OCI-LY7 (cell line): ENCODE measurements around the gene SH3PXD2A. TPM values are rescaled to one million over a fixed set of nuclear protein-coding genes. Genes with fewer than 3 reads are reported as not detected.
A peak's percentile ranks its signal among the peaks of the same experiment; 100 is the strongest.

Experiments used
- BruUV-seq: library from RNA; stranded (reverse); fragments of 400-500 nt; replicated peaks from 2 replicates; lab custom pipeline; 2021; lab: Mats Ljungman, UMichigan
- CTCF ChIA-PET: fragments of 300-600 bp; sonication (Branson Sonifier 250); formaldehyde crosslinking; loops from one replicate; lab custom pipeline; 2022; ENCODE audit warnings: antibody characterized with exemption; ENCODE audit not compliant: unreplicated experiment; lab: Charles Lee
- POLR2A ChIA-PET: fragments of 300-600 bp; sonication (Branson Sonifier 250); formaldehyde crosslinking; loops from one replicate; lab custom pipeline; 2022; ENCODE audit warnings: antibody characterized with exemption; lab: Charles Lee
- DNase-seq: peaks from one replicate; pipeline ENCODE4 v3.0.0-alpha.2; 2015; ENCODE audit warnings: low spot score
- H2AFZ ChIP-seq: fragments of 200-600 bp; sonication (generic), shearing (Covaris generic); 2 replicates; pipeline ENCODE4 v1.6.1; 2014; ENCODE audit warnings: mild to moderate bottlenecking, antibody characterized with exemption, low read length, moderate library complexity
- H3K27ac ChIP-seq: fragments of 200-600 bp; sonication (generic); 2 replicates; pipeline ENCODE4 v1.5.1; 2014; ENCODE audit warnings: mixed run types, low read depth, mild to moderate bottlenecking, moderate library complexity, low read length, inconsistent platforms; ENCODE audit not compliant: poor library complexity, severe bottlenecking
- H3K36me3 ChIP-seq: fragments of 200-600 bp; sonication (generic); 2 replicates; pipeline ENCODE4 v1.6.1; 2014; ENCODE audit warnings: mild to moderate bottlenecking, antibody characterized with exemption, low read length, moderate library complexity, mixed read lengths; ENCODE audit not compliant: insufficient read depth
- H3K4me1 ChIP-seq: fragments of 200-600 bp; sonication (generic); 2 replicates; pipeline ENCODE4 v1.5.1; 2014; ENCODE audit warnings: mild to moderate bottlenecking, low read length; ENCODE audit not compliant: insufficient read depth, poor library complexity, severe bottlenecking
- H3K4me2 ChIP-seq: fragments of 200-600 bp; sonication (generic); 2 replicates; pipeline ENCODE4 v1.6.1; 2014; ENCODE audit warnings: mild to moderate bottlenecking, low read length
- H3K4me3 ChIP-seq: fragments of 200-600 bp; sonication (generic); 2 replicates; pipeline ENCODE4 v1.5.1; 2014; ENCODE audit warnings: mild to moderate bottlenecking, low read depth, low read length; ENCODE audit not compliant: poor library complexity, severe bottlenecking
- H3K79me2 ChIP-seq: fragments of 200-600 bp; sonication (generic); 2 replicates; pipeline ENCODE4 v1.6.1; 2016; ENCODE audit warnings: low read depth, mild to moderate bottlenecking, low read length, moderate library complexity, mixed read lengths; ENCODE audit not compliant: insufficient read depth
- H3K9me2 ChIP-seq: fragments of 200-600 bp; sonication (generic); 2 replicates; pipeline ENCODE4 v1.6.1; 2016; ENCODE audit warnings: mild to moderate bottlenecking, low read length, mixed read lengths; ENCODE audit not compliant: insufficient read depth
- H3K9me3 ChIP-seq: fragments of 200-600 bp; sonication (generic); 2 replicates; pipeline ENCODE4 v1.6.1; 2014; ENCODE audit warnings: mild to moderate bottlenecking, mixed run types, low read length, mixed read lengths
- H4K20me1 ChIP-seq: fragments of 200-600 bp; sonication (generic); 2 replicates; pipeline ENCODE4 v1.6.1; 2014; ENCODE audit warnings: mild to moderate bottlenecking, antibody characterized with exemption, low read length, moderate library complexity, mixed read lengths; ENCODE audit not compliant: insufficient read depth
- EZH2phosphoT487 ChIP-seq: fragments of 200-600 bp; sonication (generic); IDR thresholded peaks from 2 replicates; pipeline ENCODE4 v1.6.1; 2018; ENCODE audit warnings: low read depth, borderline replicate concordance, mild to moderate bottlenecking, mixed run types, antibody characterized with exemption, low read length, moderate library complexity, mixed read lengths
- intact Hi-C: fragments of 100-400 bp; cut with micrococcal nuclease; formaldehyde crosslinking; loops from one replicate; pipeline ENCODE4 v1.10.0; 2022; ENCODE audit not compliant: unreplicated experiment
- total RNA-seq, 2 experiments: library from RNA; depleted of rRNA in 1 of 2; stranded (reverse); fragments of >200 nt in 1 of 2; shearing (Covaris generic) in 1 of 2; gene quantifications; 2 replicates each; pipeline ENCODE4 v1.2.3, GENCODE V29; 2014 to 2022
- TF ChIP-seq, protein P1 (sequence below): fragments of 200-600 bp; sonication (generic); conservative IDR thresholded peaks from 2 replicates; pipeline ENCODE4 v1.5.1; 2014; ENCODE audit warnings: mild to moderate bottlenecking, antibody characterized with exemption, low read length, moderate library complexity, mixed read lengths

SH3PXD2A gene
- total RNA-seq, 2 experiments from 2014 or later: 0.85 to 5.9 TPM

DNA sequence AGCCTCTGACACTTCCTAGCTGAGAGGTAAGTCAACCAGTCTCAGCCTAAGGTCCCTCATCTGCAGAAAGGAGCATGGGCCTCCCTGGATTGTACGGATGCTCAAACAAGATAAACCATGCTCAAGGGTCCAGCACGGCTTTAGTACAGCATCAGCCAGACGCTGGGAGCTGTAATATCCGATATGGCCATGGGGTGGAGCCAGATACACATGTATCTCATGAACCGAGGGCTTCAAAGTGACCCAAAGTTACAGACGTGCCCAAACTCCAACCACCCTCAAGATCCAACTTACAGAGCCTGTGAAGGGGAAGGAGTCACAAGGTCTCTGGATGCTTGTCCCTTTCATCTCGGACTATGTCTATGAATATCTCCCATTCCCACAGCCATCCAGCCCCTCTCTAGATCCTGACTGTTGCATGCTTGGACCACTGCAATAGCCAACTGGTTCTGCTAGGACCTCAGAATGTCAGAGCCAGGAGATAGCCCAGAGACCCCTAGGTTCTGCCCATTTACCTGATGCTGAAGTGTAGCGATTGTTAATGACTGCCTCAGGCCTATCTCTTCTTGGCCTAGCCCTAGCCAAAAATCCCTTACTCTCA lies 142.4 kb downstream of the SH3PXD2A start:
- POLR2A ChIA-PET: interaction anchor here (0.8 to 1.4 kb wide), 2 partner anchors 13 to 70 kb away, joined by 3 read pairs; no protein-coding TSS in a partner anchor
- Histone ChIP-seq H3K36me3 (no peaks in the 10 kb centered on the region), H3K79me2 (no peaks in the 10 kb centered on the region), H2AFZ (no peak overlapping the region), H4K20me1 (no peaks in the 10 kb centered on the region), H3K4me1 (no peaks in the 10 kb centered on the region), H3K27ac (no peak overlapping the region), H3K4me2 (no peak overlapping the region), H3K4me3 (no peak overlapping the region), H3K9me3 (no peaks in the 10 kb centered on the region), H3K9me2 (no peaks in the 10 kb centered on the region)
- CTCF ChIA-PET: interaction anchor here (0.5 to 1.0 kb wide), 4 partner anchors 21 to 610 kb away, joined by 3 to 4 read pairs (median 3); no protein-coding TSS in a partner anchor
- TF ChIP-seq, protein P1, sequence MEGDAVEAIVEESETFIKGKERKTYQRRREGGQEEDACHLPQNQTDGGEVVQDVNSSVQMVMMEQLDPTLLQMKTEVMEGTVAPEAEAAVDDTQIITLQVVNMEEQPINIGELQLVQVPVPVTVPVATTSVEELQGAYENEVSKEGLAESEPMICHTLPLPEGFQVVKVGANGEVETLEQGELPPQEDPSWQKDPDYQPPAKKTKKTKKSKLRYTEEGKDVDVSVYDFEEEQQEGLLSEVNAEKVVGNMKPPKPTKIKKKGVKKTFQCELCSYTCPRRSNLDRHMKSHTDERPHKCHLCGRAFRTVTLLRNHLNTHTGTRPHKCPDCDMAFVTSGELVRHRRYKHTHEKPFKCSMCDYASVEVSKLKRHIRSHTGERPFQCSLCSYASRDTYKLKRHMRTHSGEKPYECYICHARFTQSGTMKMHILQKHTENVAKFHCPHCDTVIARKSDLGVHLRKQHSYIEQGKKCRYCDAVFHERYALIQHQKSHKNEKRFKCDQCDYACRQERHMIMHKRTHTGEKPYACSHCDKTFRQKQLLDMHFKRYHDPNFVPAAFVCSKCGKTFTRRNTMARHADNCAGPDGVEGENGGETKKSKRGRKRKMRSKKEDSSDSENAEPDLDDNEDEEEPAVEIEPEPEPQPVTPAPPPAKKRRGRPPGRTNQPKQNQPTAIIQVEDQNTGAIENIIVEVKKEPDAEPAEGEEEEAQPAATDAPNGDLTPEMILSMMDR: peak; percentile 96
- TF ChIP-seq EZH2phosphoT487: no peak
- no TSS peak for BruUV-seq
- peak; percentile 81 for DNase-seq
- intact Hi-C loops: loop anchor here (1.0 to 5.0 kb wide), 4 partner anchors 59 to 409 kb away; partner anchors contain the start of gene SFR1

DNA sequence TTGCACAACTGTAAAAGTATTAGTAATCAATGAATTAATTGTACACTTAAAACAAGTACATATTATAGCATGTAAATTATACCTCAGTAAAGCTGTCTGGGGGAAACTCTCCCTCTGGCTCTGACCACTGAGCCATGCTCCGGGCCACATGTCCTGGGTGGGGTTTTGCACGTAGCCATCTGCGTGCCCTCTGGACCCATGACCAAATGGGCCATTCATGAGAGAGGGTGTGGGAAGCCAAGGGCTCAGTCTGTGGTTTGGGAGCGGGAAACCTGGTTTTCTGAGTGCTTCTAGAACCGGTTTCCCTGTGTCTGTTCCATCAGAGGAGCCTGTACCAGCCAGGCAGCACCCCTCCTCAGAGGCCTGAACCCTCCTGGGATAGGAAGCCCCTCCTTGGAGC lies 143.2 kb downstream of the SH3PXD2A start:
- no peaks in the 10 kb centered on the region for H4K20me1 ChIP-seq
- H3K4me2 ChIP-seq: no peak overlapping the region
- no peaks in the 10 kb centered on the region for H3K4me1 ChIP-seq
- no peaks in the 10 kb centered on the region for H3K9me3 ChIP-seq
- DNase-seq: no peak
- TF ChIP-seq, protein P1: no peak
- no peak for TF ChIP-seq EZH2phosphoT487
- BruUV-seq: no TSS peak
- H3K4me3 ChIP-seq: no peak overlapping the region
- CTCF ChIA-PET: no interaction called here
- no peaks in the 10 kb centered on the region for H3K9me2 ChIP-seq
- H3K79me2 ChIP-seq: no peaks in the 10 kb centered on the region
- POLR2A ChIA-PET: interaction anchor here (0.8 kb wide), 1 partner anchor 14 kb away, joined by 3 read pairs; no protein-coding TSS in a partner anchor
- no peak overlapping the region for H3K27ac ChIP-seq
- no peak overlapping the region for H2AFZ ChIP-seq
- intact Hi-C loops: loop anchor here (5.0 kb wide), 2 partner anchors 60 to 410 kb away; partner anchors contain the start of gene SFR1
- H3K36me3 ChIP-seq: no peaks in the 10 kb centered on the region
